Stimulated activated naive CD8-positive, alpha-beta T cell treated with anti-CD3 and anti-CD28 coated beads, Interleukin-15, amount 100 ng/mL, for 72 hours (primary cell): Measurements from ENCODE around the gene OR10AG1.

Experiments used
- ATAC-seq: fragments of 150-1000 bp; cut with Tn5 transposase; 2 replicates; pipeline ENCODE4 v1.10.0; 2021; ENCODE audit warnings: mild to moderate bottlenecking, moderate library complexity
- DNase-seq, 2 donors: peaks; one replicate each; pipeline ENCODE4 v3.0.0; 2021 to 2022
- H3K27ac Mint-ChIP-seq, 2 donors: one replicate each; pipeline ENCODE4 v1.8.0; 2022; ENCODE audit warnings: mild to moderate bottlenecking in 2 of 2, mixed read lengths in 2 of 2, moderate library complexity in 2 of 2
- H3K27me3 Mint-ChIP-seq: one replicate; pipeline ENCODE4 v1.8.0; 2022; ENCODE audit warnings: mixed read lengths
- H3K4me1 Mint-ChIP-seq: one replicate; pipeline ENCODE4 v1.8.0; 2022; ENCODE audit warnings: mild to moderate bottlenecking, mixed read lengths
- H3K4me3 Mint-ChIP-seq, 2 donors: one replicate each; pipeline ENCODE4 v1.8.0; 2022; ENCODE audit warnings: mild to moderate bottlenecking in 2 of 2, mixed read lengths in 2 of 2, moderate library complexity in 1 of 2
- H3K9me3 Mint-ChIP-seq, 2 donors: one replicate each; pipeline ENCODE4 v1.8.0; 2022; ENCODE audit warnings: mixed read lengths in 2 of 2

The OR10AG1 gene, protein sequence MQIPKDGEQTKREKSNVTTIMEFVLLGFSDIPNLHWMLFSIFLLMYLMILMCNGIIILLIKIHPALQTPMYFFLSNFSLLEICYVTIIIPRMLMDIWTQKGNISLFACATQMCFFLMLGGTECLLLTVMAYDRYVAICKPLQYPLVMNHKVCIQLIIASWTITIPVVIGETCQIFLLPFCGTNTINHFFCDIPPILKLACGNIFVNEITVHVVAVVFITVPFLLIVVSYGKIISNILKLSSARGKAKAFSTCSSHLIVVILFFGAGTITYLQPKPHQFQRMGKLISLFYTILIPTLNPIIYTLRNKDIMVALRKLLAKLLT

DNA sequence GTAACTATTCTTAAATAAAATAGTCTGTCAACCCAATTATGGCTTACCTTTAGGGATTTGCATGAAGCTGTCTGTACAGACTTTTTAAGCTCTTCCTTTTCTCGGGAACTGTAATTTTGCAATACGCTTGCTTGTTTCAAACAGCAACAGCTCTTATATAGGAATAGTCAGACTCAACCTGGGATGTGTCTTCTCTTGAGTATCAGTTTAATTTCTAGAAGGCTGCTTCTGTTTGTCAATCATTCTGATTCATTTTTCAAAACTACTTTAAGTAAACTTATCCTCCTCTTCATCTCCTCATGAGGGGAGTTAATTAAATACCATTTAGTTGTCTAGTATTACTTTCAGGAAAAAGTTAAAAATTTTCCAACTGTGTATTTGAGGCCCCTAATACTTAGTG is at the start of gene OR10AG1:
OR10AG1 (minus strand) TSS at position 101 of the 400 bp plus-strand sequence; CDS start at position 63, 38 bp downstream.
- Mint-ChIP-seq H3K27ac (no peak within 1 kb of the TSS), H3K27me3 (no peaks in the 10 kb centered on the region), H3K4me3 (no peak within 1 kb of the TSS), H3K4me1 (no peaks in the 10 kb centered on the region), H3K9me3 (peaks cover 4 to 26% of the 10 kb centered on the region in 2 donors)
- no peak for ATAC-seq
- no peak for DNase-seq

DNA sequence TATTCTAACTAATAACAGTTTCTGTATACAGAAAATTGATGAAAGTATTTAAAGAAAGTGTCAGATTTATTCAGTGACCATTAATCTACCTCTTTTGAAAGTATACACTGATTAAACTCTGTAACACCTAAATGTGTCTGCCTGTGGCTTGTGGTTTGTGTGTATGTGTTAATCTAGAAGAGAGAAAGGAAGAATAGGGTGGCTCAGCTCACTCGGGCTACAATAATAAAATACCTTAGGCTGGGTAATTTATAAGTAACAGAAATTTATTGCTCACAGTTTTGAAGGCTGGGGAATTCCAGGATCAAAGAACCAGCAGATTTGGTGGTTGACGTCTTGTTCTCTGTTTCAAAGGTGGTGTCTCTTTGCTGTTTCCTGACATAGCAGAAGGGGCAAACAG is 44.1 kb upstream of the OR10AG1 start:
- Mint-ChIP-seq H3K4me3 (no peak overlapping the region), H3K27ac (no peak overlapping the region), H3K4me1 (no peaks in the 10 kb centered on the region), H3K27me3 (no peaks in the 10 kb centered on the region), H3K9me3 (peaks cover 15 to 19% of the 10 kb centered on the region in 2 donors)
- ATAC-seq (no peak), DNase-seq (no peak)

DNA sequence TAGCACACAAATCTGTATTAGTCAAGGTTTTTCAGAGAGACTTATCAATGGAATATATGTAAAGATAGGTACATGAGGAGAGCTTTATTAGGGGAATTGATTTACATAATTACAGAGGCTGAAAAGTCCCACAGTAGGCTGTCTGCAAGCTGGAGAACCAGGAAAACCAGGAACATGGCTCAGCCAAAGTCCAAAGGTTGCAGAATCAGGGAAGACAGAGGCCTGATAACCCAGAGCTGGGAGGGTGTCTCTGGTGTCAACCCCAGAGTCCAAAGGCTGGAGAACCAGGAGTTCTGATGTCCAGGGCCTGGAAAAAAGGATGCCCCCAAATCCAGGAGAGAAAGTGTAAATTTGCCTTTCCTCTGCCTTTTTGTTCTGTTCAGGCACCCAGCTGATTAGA is 41.0 kb upstream of the OR10AG1 start:
- ATAC-seq (no peak), DNase-seq (no peak)
- no peak overlapping the region for H3K27ac Mint-ChIP-seq
- no peak overlapping the region for H3K4me3 Mint-ChIP-seq
- H3K27me3 Mint-ChIP-seq, result no peaks in the 10 kb centered on the region
- no peaks in the 10 kb centered on the region for H3K4me1 Mint-ChIP-seq
- peaks cover 7 to 15% of the 10 kb centered on the region in 2 donors for H3K9me3 Mint-ChIP-seq

DNA sequence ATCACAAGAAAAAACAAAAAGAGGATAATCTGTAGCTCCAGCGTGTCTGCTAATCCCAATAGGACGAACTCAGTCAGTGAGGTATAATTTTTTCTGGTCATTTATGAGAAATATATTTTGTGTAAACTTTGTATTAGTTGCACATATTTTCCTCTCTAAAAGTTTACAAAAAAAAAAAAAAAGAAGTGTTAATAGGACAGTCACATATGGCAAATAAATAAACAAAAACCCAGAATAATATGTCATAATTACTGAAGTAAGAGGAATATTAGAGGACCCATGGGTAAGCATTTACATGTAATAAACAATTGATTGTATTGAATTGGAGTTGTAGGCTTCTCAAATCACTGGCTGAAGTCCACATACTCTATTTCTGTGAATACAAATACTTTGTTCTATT is 24.8 kb upstream of the OR10AG1 start, which contains the start of gene OR5F1:
OR5F1 (minus strand) TSS at position 101 of the 400 bp plus-strand sequence; CDS start at position 101, 0 bp downstream.
- peaks cover 29 to 30% of the 10 kb centered on the region in 2 donors for H3K9me3 Mint-ChIP-seq
- H3K27ac Mint-ChIP-seq, result no peak within 1 kb of the TSS

DNA sequence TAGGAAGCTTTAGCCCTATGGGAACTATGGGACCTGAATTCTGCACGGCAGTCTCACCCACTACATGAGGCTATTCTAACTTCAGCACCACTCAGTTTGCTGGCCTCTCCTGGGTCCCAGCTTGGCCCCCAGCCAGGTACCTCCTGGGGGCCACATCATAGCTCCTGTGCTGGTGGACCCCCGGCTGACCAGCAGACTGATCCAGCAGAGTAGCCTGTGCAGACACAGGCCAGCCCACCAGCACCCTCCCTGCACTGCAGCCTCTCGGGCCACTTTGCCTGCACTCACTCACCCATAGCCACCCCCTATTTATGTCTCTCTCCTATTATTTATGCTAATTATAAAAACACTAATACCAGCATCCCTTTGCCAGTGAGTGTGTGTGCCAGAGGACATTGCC is 1.2 kb upstream of the OR10AG1 start:
- no peak for DNase-seq
- Mint-ChIP-seq H3K4me3 (no peak overlapping the region), H3K27ac (no peak overlapping the region), H3K27me3 (no peaks in the 10 kb centered on the region), H3K4me1 (no peaks in the 10 kb centered on the region), H3K9me3 (peaks cover 4 to 26% of the 10 kb centered on the region in 2 donors)
- ATAC-seq, result no peak

More for the DNA sequence above, 24.8 kb upstream of the OR10AG1 start, which contains the start of gene OR5F1:
- no peaks in the 10 kb centered on the region for H3K27me3 Mint-ChIP-seq
- no peaks in the 10 kb centered on the region for H3K4me1 Mint-ChIP-seq
- no peak within 1 kb of the TSS for H3K4me3 Mint-ChIP-seq
- DNase-seq (no peak), ATAC-seq (no peak)

DNA sequence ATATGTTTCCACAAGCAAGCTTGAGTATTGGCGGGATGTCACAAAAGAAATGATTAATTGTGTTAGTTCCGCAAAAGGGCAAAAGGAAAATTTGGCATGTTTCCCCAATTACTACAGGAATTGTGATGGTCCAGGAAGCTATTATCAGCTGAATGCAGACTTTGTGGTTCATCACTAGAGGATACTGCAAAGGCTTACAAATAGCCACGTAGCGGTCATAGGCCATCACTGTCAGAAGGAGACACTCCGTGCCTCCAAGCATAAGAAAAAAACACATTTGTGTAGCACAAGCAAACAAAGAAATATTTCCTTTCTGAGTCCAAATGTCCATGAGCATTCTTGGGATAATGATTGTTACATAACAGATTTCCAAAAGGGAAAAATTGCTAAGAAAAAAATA is 1.8 kb downstream of the OR10AG1 start:
- no peaks in the 10 kb centered on the region for H3K27me3 Mint-ChIP-seq
- no peaks in the 10 kb centered on the region for H3K4me1 Mint-ChIP-seq
- H3K27ac Mint-ChIP-seq, result no peak overlapping the region
- peaks cover 5 to 22% of the 10 kb centered on the region in 2 donors for H3K9me3 Mint-ChIP-seq
- no peak for ATAC-seq
- DNase-seq, result no peak
- H3K4me3 Mint-ChIP-seq, result no peak overlapping the region

DNA sequence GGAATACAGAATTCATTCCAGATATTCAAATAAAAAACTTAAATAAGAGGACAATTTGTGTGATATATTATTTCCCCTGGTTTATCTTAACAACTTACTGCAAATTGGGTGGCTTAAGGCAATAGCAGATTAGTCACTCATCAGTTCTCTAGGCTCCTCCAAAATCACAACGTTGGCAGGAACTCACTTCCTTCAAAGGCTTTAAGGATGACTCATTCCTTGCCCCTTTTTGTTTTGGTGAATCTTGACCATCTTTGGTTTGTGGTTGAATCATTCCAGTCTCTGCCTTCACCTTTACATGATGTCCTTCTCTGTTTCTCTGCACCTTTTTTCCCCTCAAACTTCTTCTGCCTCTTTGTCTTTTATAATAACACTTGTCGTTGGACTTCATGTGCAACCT is 3.4 kb downstream of the OR10AG1 start:
- no peak overlapping the region for H3K27ac Mint-ChIP-seq
- peaks cover 5 to 21% of the 10 kb centered on the region in 2 donors for H3K9me3 Mint-ChIP-seq
- ATAC-seq (no peak), DNase-seq (no peak)
- no peak overlapping the region for H3K4me3 Mint-ChIP-seq
- no peaks in the 10 kb centered on the region for H3K4me1 Mint-ChIP-seq
- H3K27me3 Mint-ChIP-seq, result no peaks in the 10 kb centered on the region

DNA sequence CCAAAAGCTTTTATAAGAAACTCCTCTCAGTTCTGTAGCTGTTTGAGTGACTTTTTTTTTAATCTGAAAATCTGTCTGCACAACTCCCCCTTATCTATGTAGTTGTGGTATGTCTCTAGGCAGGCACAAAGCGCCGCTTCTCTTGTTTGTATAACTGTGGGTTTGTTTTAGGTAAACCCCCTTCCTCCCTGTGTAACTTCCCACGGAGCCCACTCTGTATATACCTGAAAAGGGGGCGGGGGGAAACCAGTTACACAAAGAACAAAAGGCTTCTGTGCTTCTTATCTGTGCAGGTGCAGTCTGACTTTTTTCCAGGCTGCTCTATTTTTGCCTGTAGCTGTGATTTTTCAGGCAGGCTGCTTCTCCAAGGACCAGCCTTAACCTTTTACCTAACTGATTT is 13.2 kb downstream of the OR10AG1 start:
- ATAC-seq (no peak), DNase-seq (no peak)
- no peaks in the 10 kb centered on the region for H3K27me3 Mint-ChIP-seq
- no peaks in the 10 kb centered on the region for H3K4me1 Mint-ChIP-seq
- H3K9me3 Mint-ChIP-seq, result peaks cover 1 to 7% of the 10 kb centered on the region in 2 donors
- no peak overlapping the region for H3K4me3 Mint-ChIP-seq
- no peak overlapping the region for H3K27ac Mint-ChIP-seq

DNA sequence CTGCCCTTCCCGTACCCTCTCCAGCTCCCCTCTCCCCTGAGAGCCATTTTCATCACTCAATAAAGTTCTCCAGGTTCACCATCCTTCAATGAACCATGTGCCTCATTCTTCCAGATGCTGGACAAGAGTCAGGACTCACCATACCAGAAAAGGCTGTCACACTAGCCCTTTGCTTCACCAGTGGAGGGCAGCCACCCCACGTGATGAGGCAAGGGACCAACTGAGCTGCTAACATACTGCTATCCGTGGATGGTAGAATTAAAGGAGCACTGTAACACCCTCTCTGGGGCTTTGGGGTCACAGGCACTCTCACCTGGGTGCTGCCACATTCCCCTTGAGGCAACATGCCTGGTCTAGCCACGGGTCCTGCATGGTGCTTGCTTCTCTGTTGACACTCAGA is 20.4 kb downstream of the OR10AG1 start:
- H3K4me3 Mint-ChIP-seq, result no peak overlapping the region
- no peaks in the 10 kb centered on the region for H3K27me3 Mint-ChIP-seq
- no peak for ATAC-seq
- H3K9me3 Mint-ChIP-seq, result peaks cover 7 to 9% of the 10 kb centered on the region in 2 donors
- no peak overlapping the region for H3K27ac Mint-ChIP-seq
- no peaks in the 10 kb centered on the region for H3K4me1 Mint-ChIP-seq
- DNase-seq, result no peak

DNA sequence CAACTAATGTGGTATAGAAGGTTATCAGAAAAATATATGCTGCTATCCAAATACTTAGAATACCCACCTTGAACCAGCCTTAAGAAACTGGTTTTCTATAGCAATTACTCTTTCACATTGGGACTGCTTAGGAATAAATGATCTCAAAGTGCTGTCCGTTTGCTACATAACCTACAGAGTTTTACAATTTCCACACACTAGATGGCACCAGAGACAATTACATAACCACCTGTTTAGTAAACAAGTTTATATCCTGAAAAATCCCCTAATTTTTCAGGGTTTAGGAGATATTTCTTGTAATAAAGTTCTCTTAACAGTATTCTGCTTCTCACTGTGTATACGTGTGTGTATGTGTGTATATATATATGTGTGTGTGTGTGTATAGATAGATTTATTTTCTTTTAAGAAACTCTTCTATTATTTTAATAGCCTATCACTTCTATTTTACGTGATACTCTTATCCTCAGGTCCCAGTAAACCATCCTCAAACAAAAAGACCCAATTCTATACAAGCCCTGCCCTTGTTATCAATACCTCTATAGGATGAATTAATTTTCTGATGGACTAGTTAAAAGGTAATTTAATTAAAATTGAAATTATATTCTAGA is 26.9 kb downstream of the OR10AG1 start:
- DNase-seq, result no peak
- ATAC-seq, result no peak
- no peaks in the 10 kb centered on the region for H3K27me3 Mint-ChIP-seq
- H3K4me1 Mint-ChIP-seq, result no peaks in the 10 kb centered on the region
- no peak overlapping the region for H3K27ac Mint-ChIP-seq
- H3K4me3 Mint-ChIP-seq, result no peak overlapping the region
- H3K9me3 Mint-ChIP-seq, result no peaks in the 10 kb centered on the region

DNA sequence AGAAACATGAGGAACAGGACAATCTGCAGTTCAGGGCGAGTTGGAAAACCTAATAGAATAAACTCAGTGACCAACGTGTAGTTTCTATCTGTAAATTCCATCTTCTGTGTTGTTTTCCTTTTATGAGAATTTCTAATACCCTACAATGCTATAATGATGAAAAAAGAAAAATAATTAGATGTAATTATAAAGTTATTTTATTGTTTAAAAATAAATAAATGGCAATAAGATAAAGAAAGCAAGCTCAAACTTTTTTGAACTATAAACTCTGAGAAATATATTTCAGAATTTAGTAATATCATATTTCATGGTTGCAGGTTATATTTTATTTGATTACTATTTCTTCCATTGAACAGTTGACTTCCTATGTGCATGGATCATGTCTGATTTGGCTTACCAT is 33.4 kb downstream of the OR10AG1 start, which contains the start of gene OR5I1:
OR5I1 (minus strand) TSS at position 101 of the 400 bp plus-strand sequence; CDS start at position 101, 0 bp downstream.
- no peak within 1 kb of the TSS for H3K4me3 Mint-ChIP-seq
- no peaks in the 10 kb centered on the region for H3K27me3 Mint-ChIP-seq
- no peaks in the 10 kb centered on the region for H3K4me1 Mint-ChIP-seq
- no peak within 1 kb of the TSS for H3K27ac Mint-ChIP-seq
- H3K9me3 Mint-ChIP-seq, result peaks cover 0 to 8% of the 10 kb centered on the region in 2 donors
- DNase-seq (no peak), ATAC-seq (no peak)

DNA sequence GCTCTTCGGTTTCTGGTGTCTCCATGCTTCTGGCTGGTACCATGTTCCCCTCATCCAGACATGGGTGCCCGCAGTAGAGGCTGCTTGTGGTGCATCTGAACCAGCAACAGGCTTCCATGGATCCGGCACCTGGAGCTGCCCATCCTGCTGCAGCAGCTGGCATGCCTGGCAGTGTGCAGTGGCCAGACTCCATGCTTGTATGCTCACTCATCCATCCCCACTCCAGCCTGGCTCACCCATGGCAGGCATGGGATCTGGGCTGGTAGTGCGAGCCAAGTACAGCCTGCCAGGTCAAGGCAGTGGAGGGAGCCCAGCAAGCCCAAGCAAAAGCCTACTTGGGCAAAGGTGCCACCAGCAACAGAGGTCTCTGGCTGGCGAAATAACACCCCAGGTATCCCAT is 49.2 kb downstream of the OR10AG1 start:
- no peak overlapping the region for H3K4me3 Mint-ChIP-seq
- H3K4me1 Mint-ChIP-seq, result no peaks in the 10 kb centered on the region
- peaks cover 0 to 7% of the 10 kb centered on the region in 2 donors for H3K9me3 Mint-ChIP-seq
- no peak overlapping the region for H3K27ac Mint-ChIP-seq
- H3K27me3 Mint-ChIP-seq, result no peaks in the 10 kb centered on the region
- DNase-seq, result no peak
- no peak for ATAC-seq
